Measurements from ENCODE around the gene ALDH1A2. TPM values are rescaled to one million over a fixed set of nuclear protein-coding genes. Genes with fewer than 3 reads are reported as not detected.

ALDH1A2 gene
- polyA plus RNA-seq, 1 of the 3 experiments (the other 2 are of a cell fraction), result not detected

DNA sequence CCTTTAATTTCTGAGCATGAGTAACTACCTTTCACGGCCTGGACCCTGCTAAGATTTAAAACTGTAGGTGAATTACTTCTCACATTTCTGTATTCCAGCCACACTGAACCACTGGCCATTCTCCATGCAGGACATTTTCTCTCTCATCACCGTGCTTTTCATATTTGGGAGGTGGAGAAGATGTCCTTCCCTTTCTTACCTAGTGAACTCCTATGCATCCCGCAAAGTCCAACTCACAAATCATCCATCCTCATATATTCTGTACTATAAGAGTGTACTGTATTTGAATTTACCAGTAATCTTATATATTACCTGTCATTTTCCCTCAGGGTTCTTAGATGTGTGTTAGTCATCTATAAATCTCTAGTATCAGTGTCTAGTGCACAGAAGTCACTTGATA is 139.9 kb downstream of the ALDH1A2 start (continued):
- no peak for TF ChIP-seq RFX5 (IDR thresholded peaks at IDR 0.05; ENCODE audit: low read length)
- no peak for TF ChIP-seq NRF1 (IDR thresholded peaks at IDR 0.05; ENCODE audit: low read depth, low read length)

DNA sequence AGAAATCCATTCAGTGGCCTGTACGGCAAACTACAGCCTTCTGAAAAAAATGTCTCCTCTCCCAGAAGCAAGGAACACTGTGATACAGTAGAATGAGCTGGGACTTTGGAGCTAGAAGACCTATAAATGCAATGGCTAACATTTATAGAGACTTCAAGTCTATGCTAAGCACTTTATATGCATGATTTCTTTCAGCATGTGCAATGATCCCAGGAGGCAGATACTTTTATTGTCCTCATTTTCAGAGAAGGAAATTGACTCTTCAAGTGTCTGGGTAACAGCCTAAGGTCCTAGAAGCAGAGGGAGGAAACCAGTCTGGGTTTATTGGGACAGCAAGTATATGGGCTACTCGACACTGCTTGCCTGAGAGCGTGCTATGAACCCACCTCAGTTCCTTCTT is 140.9 kb downstream of the ALDH1A2 start:
- Histone ChIP-seq H3K9me2 (no peaks in the 10 kb centered on the region), H3K27me3 (ENCODE audit: insufficient read depth) (no peaks in the 10 kb centered on the region), H3K9ac (no peak overlapping the region), H3K4me3 (ENCODE audit: low read depth in 2 of 2, low read length in 1 of 2) (no peak overlapping the region), H2AFZ (ENCODE audit: low read depth) (no peak overlapping the region), H3K4me1 (ENCODE audit: control insufficient read depth in 1 of 2, insufficient read depth in 2 of 2, low read depth in 1 of 2, low read length in 1 of 2) (peaks cover 0 to 6% of the 10 kb centered on the region in 2 experiments; a peak in 1 of 4 replicates), H3K36me3 (replicated peaks in 1 of 2; ENCODE audit: control insufficient read depth in 1 of 2, insufficient read depth in 2 of 2, low read length in 1 of 2) (no peaks in the 10 kb centered on the region), H4K20me1 (ENCODE audit: insufficient read depth) (no peaks in the 10 kb centered on the region), H3K27ac (ENCODE audit: low read depth in 2 of 2, low read length in 1 of 2) (no peak overlapping the region), H3K79me2 (ENCODE audit: insufficient read depth) (no peaks in the 10 kb centered on the region), H3K4me2 (no peak overlapping the region), H3K9me3 (no peaks in the 10 kb centered on the region), H3F3A (replicated peaks; ENCODE audit: insufficient read depth) (no peaks in the 10 kb centered on the region)
- no peak for DNase-seq
- ChIA-PET CTCF (interaction anchor here (0.6 to 1.3 kb wide), 2 partner anchors 142 to 283 kb away, joined by 3 read pairs; no protein-coding TSS in a partner anchor), POLR2A (no interaction called here)
- WGBS (ENCODE audit: low lambda C conversion rate), result 70% methylated on average over 3 of the region's 3 CpGs
- TF ChIP-seq TEAD4 (IDR thresholded peaks at IDR 0.05; ENCODE audit: borderline replicate concordance, insufficient read depth) (no peak), MXI1 (IDR thresholded peaks at IDR 0.05; ENCODE audit: low read depth, low read length) (no peak), TAF1 (IDR thresholded peaks at IDR 0.05; ENCODE audit: borderline replicate concordance, low read depth, low read length) (no peak), GATA2 (CRISPR knock-in tag; IDR thresholded peaks at IDR 0.05) (no peak), MEF2A (IDR thresholded peaks at IDR 0.05; ENCODE audit: borderline replicate concordance, low read depth) (no peak), FOSL2 (IDR thresholded peaks at IDR 0.05; ENCODE audit: borderline replicate concordance, low read depth) (no peak), YY1 (IDR thresholded peaks at IDR 0.05; ENCODE audit: low read depth) (no peak), JUND (IDR thresholded peaks at IDR 0.05) (no peak), EP300 (IDR thresholded peaks at IDR 0.05; ENCODE audit: borderline replicate concordance in 1 of 2, low read depth in 1 of 2, low read length in 1 of 2) (no peak), ELF1 (IDR thresholded peaks at IDR 0.05) (no peak), RFX5 (IDR thresholded peaks at IDR 0.05; ENCODE audit: low read length) (no peak)
- TF ChIP-seq, protein P1, sequence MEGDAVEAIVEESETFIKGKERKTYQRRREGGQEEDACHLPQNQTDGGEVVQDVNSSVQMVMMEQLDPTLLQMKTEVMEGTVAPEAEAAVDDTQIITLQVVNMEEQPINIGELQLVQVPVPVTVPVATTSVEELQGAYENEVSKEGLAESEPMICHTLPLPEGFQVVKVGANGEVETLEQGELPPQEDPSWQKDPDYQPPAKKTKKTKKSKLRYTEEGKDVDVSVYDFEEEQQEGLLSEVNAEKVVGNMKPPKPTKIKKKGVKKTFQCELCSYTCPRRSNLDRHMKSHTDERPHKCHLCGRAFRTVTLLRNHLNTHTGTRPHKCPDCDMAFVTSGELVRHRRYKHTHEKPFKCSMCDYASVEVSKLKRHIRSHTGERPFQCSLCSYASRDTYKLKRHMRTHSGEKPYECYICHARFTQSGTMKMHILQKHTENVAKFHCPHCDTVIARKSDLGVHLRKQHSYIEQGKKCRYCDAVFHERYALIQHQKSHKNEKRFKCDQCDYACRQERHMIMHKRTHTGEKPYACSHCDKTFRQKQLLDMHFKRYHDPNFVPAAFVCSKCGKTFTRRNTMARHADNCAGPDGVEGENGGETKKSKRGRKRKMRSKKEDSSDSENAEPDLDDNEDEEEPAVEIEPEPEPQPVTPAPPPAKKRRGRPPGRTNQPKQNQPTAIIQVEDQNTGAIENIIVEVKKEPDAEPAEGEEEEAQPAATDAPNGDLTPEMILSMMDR (IDR thresholded peaks at IDR 0.05), result no peak
- TF ChIP-seq, protein P2, sequence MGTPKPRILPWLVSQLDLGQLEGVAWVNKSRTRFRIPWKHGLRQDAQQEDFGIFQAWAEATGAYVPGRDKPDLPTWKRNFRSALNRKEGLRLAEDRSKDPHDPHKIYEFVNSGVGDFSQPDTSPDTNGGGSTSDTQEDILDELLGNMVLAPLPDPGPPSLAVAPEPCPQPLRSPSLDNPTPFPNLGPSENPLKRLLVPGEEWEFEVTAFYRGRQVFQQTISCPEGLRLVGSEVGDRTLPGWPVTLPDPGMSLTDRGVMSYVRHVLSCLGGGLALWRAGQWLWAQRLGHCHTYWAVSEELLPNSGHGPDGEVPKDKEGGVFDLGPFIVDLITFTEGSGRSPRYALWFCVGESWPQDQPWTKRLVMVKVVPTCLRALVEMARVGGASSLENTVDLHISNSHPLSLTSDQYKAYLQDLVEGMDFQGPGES (IDR thresholded peaks at IDR 0.05; ENCODE audit: low read depth, low read length), result no peak

DNA sequence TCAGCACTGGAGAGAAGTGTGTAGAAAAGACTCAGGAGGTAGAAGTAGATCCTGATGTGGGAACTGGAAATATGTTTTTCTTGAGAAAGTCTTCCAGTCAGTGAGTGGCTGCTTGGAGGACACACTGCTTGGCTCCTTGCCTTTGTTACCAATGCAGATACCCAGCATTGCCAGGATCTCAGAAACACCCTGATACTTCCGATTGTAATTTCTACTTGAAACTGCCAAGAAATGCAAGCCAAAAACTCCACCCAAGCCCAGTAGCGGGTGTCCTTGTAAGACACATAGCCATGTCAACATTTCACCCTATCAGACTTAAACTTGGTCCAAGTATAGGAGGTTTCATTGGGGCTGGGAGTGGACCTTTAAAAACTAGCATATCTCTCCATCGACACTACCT is 141.8 kb downstream of the ALDH1A2 start:
- TF ChIP-seq CHD2 (IDR thresholded peaks at IDR 0.05; ENCODE audit: low read length, partially characterized antibody) (no peak), GABPA (IDR thresholded peaks at IDR 0.05; ENCODE audit: low read depth) (no peak)
- no peak for DNase-seq
- H3K4me2 ChIP-seq, result no peak overlapping the region
- no peak overlapping the region for H3K9ac ChIP-seq
- CTCF ChIA-PET, result no interaction called here
- H3K4me3 ChIP-seq (ENCODE audit: low read depth in 2 of 2, low read length in 1 of 2), result no peak overlapping the region
- no peaks in the 10 kb centered on the region for H3K27me3 ChIP-seq (ENCODE audit: insufficient read depth)
- H4K20me1 ChIP-seq (ENCODE audit: insufficient read depth), result no peaks in the 10 kb centered on the region
- H3K79me2 ChIP-seq (ENCODE audit: insufficient read depth), result no peaks in the 10 kb centered on the region
- WGBS (ENCODE audit: low lambda C conversion rate), result 27% methylated on average over 3 of the region's 3 CpGs
- H3K9me2 ChIP-seq, result no peaks in the 10 kb centered on the region
- no peaks in the 10 kb centered on the region for H3K9me3 ChIP-seq
- H3K27ac ChIP-seq (ENCODE audit: low read depth in 2 of 2, low read length in 1 of 2), result no peak overlapping the region
- peaks cover 0 to 6% of the 10 kb centered on the region in 2 experiments; a peak in 1 of 4 replicates for H3K4me1 ChIP-seq (ENCODE audit: control insufficient read depth in 1 of 2, insufficient read depth in 2 of 2, low read depth in 1 of 2, low read length in 1 of 2)
- H3F3A ChIP-seq (replicated peaks; ENCODE audit: insufficient read depth), result no peaks in the 10 kb centered on the region
- no peaks in the 10 kb centered on the region for H3K36me3 ChIP-seq (replicated peaks in 1 of 2; ENCODE audit: control insufficient read depth in 1 of 2, insufficient read depth in 2 of 2, low read length in 1 of 2)
- POLR2A ChIA-PET, result no interaction called here
- H2AFZ ChIP-seq (ENCODE audit: low read depth), result no peak overlapping the region
